NCI-H446 treated with DMSO at 0.1 percent for 48 hours (cell line): ENCODE data around the gene CISD2.
"Not testable (repeated sequence)": the region's sequence is repeated elsewhere in the genome, so short reads cannot be mapped to it uniquely, and the experiment has no call there.

Experiments
- DNase-seq: peaks from one replicate; lab custom pipeline; 2025; lab: John Stamatoyannopoulos, UW

CISD2 gene

GRCh38 chr4:102850370-102850769 is 18.4 kb upstream of the CISD2 start:
- no peak for DNase-seq

GRCh38 chr4:102858828-102859464 is 9.8 kb upstream of the CISD2 start:
- no peak for DNase-seq

GRCh38 chr4:102860611-102861324 is 8.0 kb upstream of the CISD2 start:
- no peak for DNase-seq

GRCh38 chr4:102862016-102862415 is 6.8 kb upstream of the CISD2 start:
- DNase-seq = no peak

GRCh38 chr4:102862747-102863146 is 6.0 kb upstream of the CISD2 start:
- DNase-seq = no peak

- not testable (repeated sequence) for DNase-seq
Measured at GRCh38 chr4:102865327-102865726, 3.5 kb upstream of the CISD2 start.

GRCh38 chr4:102867278-102868152 is 1.3 kb upstream of the CISD2 start:
- no peak for DNase-seq

GRCh38 chr4:102868153-102868780 is 525 bp upstream of the CISD2 start:
- no peak for DNase-seq

- DNase-seq = no peak
Measured at GRCh38 chr4:102869569-102870197, 891 bp downstream of the CISD2 start.

- no peak for DNase-seq
Measured at GRCh38 chr4:102871772-102872171, 3.0 kb downstream of the CISD2 start.

- not testable (repeated sequence) for DNase-seq
Measured at GRCh38 chr4:102877477-102878106, 8.8 kb downstream of the CISD2 start.

- DNase-seq = not testable (repeated sequence)
Measured at GRCh38 chr4:102878349-102878748, 9.6 kb downstream of the CISD2 start.

- DNase-seq = no peak
Measured at GRCh38 chr4:102878901-102879300, 10.1 kb downstream of the CISD2 start.

GRCh38 chr4:102881343-102881742 is 12.6 kb downstream of the CISD2 start:
- DNase-seq = no peak

GRCh38 chr4:102883278-102883677 is 14.5 kb downstream of the CISD2 start:
- no peak for DNase-seq

GRCh38 chr4:102888570-102888969 is 19.8 kb downstream of the CISD2 start:
- DNase-seq = not testable (repeated sequence)

- DNase-seq = not testable (repeated sequence)
Measured at GRCh38 chr4:102889866-102890265, 21.1 kb downstream of the CISD2 start.

GRCh38 chr4:102896547-102896946 is 27.8 kb downstream of the CISD2 start:
- DNase-seq = not testable (repeated sequence)

GRCh38 chr4:102897610-102898009 is 28.8 kb downstream of the CISD2 start:
- DNase-seq = not testable (repeated sequence)

- no peak for DNase-seq
Measured at GRCh38 chr4:102901804-102902203, 33.0 kb downstream of the CISD2 start.

- no peak for DNase-seq
Measured at GRCh38 chr4:102918859-102919258, 50.1 kb downstream of the CISD2 start.
